Measurements from ENCODE around the gene CDKAL1.

- no peak for TF ChIP-seq CTCF (IDR thresholded peaks at IDR 0.05)
- no peak for TF ChIP-seq POLR2A (IDR thresholded peaks at IDR 0.05; ENCODE audit: low read depth)
- TF ChIP-seq EP300 (IDR thresholded peaks at IDR 0.05), result no peak
- TF ChIP-seq POLR2AphosphoS5 (IDR thresholded peaks at IDR 0.05), result no peak
Observed at GRCh38 chr6:21258665-21259064, 724.4 kb downstream of the CDKAL1 start.

Measured in esophagus muscularis mucosa (tissue), 4 donors.